Neutrophil (primary cell): ENCODE data around the gene RBM12.

ENCODE experiments used
- H3K27ac ChIP-seq: fragments of 200-600 bp; sonication (generic); 2 replicates; pipeline ENCODE4 v1.5.1; 2016; ENCODE audit warnings: mild to moderate bottlenecking, moderate library complexity
- H3K27me3 ChIP-seq: fragments of 200-600 bp; sonication (generic); 2 replicates; pipeline ENCODE4 v1.6.0; 2016; ENCODE audit warnings: mild to moderate bottlenecking
- H3K36me3 ChIP-seq: fragments of 200-600 bp; sonication (generic); 2 replicates; pipeline ENCODE4 v1.5.1; 2017
- H3K4me1 ChIP-seq, 2 experiments: fragments of 200-600 bp in 1 of 2; sonication (generic) in 1 of 2; 1 replicate in 1 of 2; 2 replicates in 1 of 2; pipeline versions ENCODE4 v1.5.1 to v1.6.1; 2013 to 2016; ENCODE audit warnings: low read depth in 1 of 2, low read length in 1 of 2, mild to moderate bottlenecking in 1 of 2, moderate library complexity in 1 of 2; ENCODE audit not compliant: control insufficient read depth in 1 of 2, insufficient read depth in 1 of 2
- H3K4me3 ChIP-seq, 2 experiments: fragments of 200-600 bp in 1 of 2; sonication (generic) in 1 of 2; 1 replicate in 1 of 2; 2 replicates in 1 of 2; pipeline ENCODE4 v1.5.1; 2013 to 2016; ENCODE audit warnings: low read depth in 1 of 2, low read length in 1 of 2, mild to moderate bottlenecking in 1 of 2, moderate library complexity in 1 of 2
- H3K9me3 ChIP-seq: fragments of 200-600 bp; sonication (generic); 2 replicates; pipeline ENCODE4 v1.5.1; 2016
- CTCF ChIP-seq: fragments of 200-600 bp; sonication (generic); IDR thresholded peaks from 2 replicates; pipeline ENCODE4 v1.5.1; 2016; ENCODE audit warnings: antibody characterized with exemption

Gene RBM12

GRCh38 chr20:35662551-35662950 is 2.1 kb downstream of the RBM12 start:
- no peaks in the 10 kb centered on the region for H3K36me3 ChIP-seq
- H3K9me3 ChIP-seq, result no peaks in the 10 kb centered on the region
- H3K27ac ChIP-seq, result peak overlapping the region; percentile 97
- H3K27me3 ChIP-seq, result no peaks in the 10 kb centered on the region
- TF ChIP-seq CTCF, result no peak
- peaks cover 53 to 58% of the 10 kb centered on the region in 2 experiments for H3K4me1 ChIP-seq
- peak overlapping the region in 1 of 2 experiments; percentile 95 for H3K4me3 ChIP-seq

- Histone ChIP-seq H3K27me3 (no peaks in the 10 kb centered on the region), H3K9me3 (no peaks in the 10 kb centered on the region), H3K4me3 (no peak overlapping the region), H3K27ac (peak overlapping the region; percentile 97), H3K36me3 (no peaks in the 10 kb centered on the region), H3K4me1 (peaks cover 53 to 58% of the 10 kb centered on the region in 2 experiments)
- TF ChIP-seq CTCF, result no peak
These were observed 2.8 kb downstream of the RBM12 start for GRCh38 chr20:35661908-35662307.

GRCh38 chr20:35661053-35661452 is 3.6 kb downstream of the RBM12 start:
- Histone ChIP-seq H3K4me1 (peaks cover 53 to 58% of the 10 kb centered on the region in 2 experiments), H3K27me3 (no peaks in the 10 kb centered on the region), H3K36me3 (no peaks in the 10 kb centered on the region), H3K4me3 (no peak overlapping the region), H3K27ac (peak overlapping the region; percentile 97), H3K9me3 (no peaks in the 10 kb centered on the region)
- no peak for TF ChIP-seq CTCF

GRCh38 chr20:35660122-35660937 is 4.4 kb downstream of the RBM12 start:
- no peaks in the 10 kb centered on the region for H3K36me3 ChIP-seq
- H3K27me3 ChIP-seq, result no peaks in the 10 kb centered on the region
- no peak overlapping the region for H3K4me3 ChIP-seq
- no peak for TF ChIP-seq CTCF
- peaks cover 53 to 57% of the 10 kb centered on the region in 2 experiments for H3K4me1 ChIP-seq
- H3K27ac ChIP-seq, result peak overlapping the region; percentile 97
- H3K9me3 ChIP-seq, result no peaks in the 10 kb centered on the region

- Histone ChIP-seq H3K4me3 (no peak overlapping the region), H3K9me3 (no peaks in the 10 kb centered on the region), H3K27ac (peak overlapping the region; percentile 0), H3K27me3 (no peaks in the 10 kb centered on the region), H3K36me3 (peaks cover 29% of the 10 kb centered on the region), H3K4me1 (peaks cover 29 to 31% of the 10 kb centered on the region in 2 experiments)
- no peak for TF ChIP-seq CTCF
These were observed 7.4 kb downstream of the RBM12 start for GRCh38 chr20:35657271-35657670.
